GM19324 (cell line): ENCODE measurements around the gene KLLN.
A peak's percentile ranks its signal among the peaks of the same experiment; 100 is the strongest.
"Not testable (repeated sequence)": the region's sequence is repeated elsewhere in the genome, so short reads cannot be mapped to it uniquely, and the experiment has no call there.

Experiments used
- ATAC-seq: cut with Tn5 transposase; IDR thresholded peaks from one replicate; pipeline ENCODE4 v1.9.1; 2021; ENCODE audit warnings: mild to moderate bottlenecking, moderate library complexity; ENCODE audit not compliant: unreplicated experiment, low FRiP score

Gene KLLN

DNA sequence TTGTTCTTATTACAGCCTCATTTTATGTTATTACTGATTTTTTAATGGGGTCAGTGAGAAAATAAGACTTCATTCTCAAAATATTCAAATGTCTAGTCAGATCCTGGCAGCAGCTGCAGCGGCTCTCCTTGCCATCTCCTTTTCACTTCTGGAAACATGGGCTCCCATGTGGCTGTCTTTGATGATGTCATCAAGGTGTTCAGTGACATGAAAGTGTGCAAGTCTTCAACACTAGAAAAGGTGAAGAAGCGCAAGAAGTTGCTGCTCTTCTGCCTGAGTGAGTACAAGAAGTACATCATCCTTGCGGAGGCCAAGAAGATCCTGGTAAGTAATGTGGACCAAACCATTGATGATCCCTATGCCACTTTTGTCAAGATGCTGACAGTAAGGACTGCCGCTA lies 19.6 kb downstream of the KLLN start:
- ATAC-seq: no peak

DNA sequence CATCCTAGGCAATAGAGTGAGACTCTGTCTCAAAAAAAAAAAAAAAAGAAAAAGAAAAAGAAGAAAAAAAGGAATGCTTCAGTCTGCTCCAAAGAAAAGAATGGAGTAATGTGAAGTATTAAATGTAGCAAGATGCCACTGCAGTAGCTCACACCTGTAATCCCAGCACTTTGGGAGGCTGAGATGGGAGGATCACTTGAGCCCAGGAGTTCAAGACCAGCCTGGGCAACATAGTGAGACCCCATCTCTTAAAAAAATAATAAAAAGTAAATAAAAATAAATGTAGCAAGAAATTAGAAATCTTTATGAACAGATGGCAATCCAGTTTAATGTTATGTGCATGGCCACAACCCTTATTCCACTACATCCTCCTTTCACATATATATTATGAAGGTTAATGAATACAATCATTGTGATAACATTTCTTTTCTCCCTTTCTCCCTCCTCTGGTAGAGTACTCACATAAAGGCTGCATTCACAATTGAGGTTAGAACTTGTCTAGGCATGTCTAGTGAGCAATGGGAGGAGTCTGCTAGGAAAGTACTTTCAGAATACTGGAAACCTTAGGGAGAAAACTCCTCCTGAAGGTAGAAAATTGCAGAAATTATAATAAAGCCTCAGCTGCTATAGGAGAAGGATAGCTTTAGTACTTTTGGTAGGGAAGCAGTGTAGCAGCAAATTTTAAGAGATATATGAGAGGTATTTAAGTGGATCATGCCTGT lies 20.4 kb downstream of the KLLN start:
- no peak for ATAC-seq

DNA sequence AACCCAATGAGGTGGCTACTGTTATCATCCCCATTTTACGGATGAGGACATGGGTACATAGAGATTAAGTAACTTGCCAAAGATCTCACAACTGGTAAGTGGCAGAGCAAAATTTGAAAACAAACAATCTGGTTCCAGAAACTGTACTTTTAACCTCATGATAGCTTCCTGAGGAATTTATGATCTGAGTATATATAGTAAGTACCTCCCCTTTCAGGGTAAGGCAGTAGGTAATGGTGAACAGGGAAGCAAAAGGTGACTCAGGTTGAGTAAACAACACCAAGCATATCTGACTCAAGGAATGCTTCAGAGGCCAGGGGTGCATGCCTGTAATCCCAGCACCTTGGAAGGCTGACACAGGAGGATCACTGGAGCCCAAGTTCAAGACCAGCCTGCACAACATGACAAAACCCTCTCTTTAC lies 21.1 kb downstream of the KLLN start:
- no peak for ATAC-seq

DNA sequence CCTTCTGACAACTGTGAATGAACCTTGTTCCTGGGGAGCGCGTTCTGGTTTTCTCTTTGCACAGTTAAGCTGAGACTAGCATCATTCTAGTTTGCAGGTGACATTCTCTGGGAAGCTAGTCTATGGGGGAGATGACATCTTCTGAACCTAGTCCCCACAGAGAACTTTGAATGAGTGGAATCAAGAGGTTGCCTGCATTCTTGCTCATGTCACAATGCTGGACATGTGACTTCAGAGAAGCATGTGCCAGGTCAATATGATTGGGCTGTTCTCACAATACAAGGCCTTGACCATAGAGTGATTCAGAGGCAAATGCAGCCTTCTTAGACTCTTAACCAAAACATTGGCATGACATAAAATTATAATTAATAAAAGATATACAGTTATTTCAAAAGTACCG lies 22.1 kb downstream of the KLLN start:
- no peak for ATAC-seq

DNA sequence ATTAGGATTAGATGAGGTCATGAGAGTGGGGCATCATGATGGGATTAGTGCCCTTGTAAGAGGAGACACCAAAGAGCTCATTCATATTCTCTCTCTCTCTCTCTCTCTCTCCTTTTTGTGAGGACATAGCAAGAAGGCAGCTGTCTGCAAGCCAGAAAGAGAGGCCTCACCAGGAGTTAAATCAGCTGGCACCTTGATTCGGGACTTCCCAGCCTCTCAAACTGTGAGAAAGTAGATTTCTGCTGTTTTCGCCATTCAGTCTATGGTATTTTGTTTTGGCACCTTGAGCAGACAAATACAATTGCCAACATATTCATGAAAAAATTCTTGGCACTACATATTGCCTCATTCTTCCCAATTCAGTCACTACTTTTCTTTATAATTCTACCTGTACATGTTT lies 24.7 kb downstream of the KLLN start:
- ATAC-seq: no peak

DNA sequence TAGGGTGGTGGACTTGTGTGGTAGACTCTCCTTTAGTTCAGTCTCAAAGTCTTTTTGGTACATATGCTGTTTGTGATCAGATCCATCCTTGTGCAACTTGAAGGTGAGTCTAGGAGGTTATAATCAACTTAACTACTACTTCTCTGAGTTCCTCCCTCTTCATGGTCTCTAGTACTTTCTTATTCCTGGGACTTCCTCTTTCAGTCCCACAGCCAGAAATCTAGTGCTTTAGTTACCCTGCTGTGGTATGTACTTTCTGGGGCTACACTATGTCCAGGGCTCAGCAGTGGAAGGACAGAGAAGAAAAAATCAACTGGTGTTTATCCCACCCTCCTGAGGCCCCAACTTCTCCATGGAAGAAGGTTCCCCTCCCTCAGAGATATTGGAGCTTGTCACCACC lies 25.9 kb downstream of the KLLN start:
- no peak for ATAC-seq

DNA sequence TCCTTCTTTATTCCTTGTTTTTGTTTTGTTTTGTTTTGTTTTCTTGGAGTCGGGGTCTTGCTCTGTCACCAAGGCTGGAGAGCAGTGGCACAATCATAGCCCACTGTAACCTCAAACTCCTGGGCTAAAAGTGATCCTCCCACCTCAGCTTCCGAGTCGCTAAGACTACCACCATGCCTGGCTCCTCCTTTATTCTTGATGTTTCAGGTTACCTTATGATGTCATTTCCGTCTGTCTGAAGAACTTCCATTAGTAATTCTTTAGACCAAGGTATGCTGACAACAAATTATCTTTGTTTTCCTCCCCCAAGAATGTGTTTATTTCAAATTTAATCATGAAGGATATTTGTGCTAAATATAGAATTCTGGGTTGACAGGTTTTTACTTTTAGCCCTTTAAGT lies 27.2 kb downstream of the KLLN start:
- ATAC-seq: no peak

DNA sequence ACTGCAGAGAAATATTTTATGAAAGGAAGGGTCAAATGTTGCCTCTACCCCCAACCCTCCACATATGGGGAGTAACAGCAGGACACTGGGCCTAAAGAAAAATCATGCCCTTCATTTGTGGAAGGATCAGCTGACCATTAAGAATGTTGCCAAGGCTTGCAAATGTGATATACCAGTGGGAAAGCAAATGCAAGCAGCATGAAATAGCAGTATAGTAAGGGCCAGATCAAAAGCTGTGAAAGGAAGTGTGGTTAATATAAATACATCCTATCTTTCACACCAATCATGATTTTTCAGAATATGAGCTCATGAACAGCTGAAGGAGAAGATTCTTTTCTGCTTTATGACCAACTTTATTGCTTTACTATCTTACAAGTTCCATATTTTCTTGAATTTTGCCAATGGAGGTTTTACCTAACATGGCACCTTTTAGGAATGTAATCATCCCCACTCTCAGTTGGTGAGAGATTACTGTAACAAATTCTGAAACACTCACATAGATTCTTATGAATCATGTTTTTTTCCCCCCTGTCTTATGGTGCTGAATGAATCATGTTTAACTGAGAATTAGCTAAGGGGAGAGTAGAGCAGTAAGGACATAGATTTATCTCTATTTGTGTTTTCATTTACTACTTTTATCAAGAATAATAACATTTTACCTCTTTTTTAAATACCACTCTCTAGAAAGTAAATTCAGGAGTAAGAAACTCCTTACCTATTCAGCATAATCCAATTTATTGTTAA lies 33.2 kb downstream of the KLLN start:
- no peak for ATAC-seq

DNA sequence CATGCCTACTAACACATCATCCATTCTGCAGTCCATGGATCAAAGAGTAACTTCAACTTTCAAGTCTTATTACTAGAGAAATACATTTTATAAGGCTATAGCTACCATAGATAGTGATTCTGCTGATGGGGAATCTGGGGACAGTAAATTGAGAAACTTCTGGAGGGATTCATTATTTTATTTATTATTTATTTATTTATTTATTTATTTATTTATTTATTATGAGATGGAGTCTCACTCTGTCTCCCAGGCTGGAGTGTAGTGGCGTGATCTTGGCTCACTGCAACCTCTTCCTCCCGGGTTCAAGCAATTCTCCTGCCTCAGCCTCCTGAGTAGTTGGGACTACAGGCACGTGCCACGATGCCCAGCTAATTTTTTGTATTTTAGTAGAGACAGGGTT lies 34.3 kb downstream of the KLLN start:
- ATAC-seq: not testable (repeated sequence)

DNA sequence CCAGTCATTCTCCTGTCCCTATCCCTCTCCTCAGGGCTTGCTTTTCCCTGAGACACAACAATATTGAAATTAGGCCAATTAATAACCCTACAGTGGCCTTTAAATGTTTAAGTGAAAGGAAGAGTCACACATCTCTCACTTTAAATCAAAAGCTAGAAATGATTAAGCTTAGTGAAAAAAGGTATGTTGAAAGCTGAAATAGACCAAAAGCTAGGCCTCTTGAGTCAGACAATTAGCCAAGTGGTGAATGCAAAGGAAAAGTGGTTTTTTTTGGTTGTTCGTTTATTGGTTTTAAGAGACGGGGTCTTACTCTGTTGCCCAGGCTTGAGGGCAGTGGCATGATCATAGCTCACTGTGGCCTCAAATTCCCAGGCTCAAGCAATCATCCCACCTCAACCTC lies 35.7 kb downstream of the KLLN start:
- ATAC-seq: no peak

DNA sequence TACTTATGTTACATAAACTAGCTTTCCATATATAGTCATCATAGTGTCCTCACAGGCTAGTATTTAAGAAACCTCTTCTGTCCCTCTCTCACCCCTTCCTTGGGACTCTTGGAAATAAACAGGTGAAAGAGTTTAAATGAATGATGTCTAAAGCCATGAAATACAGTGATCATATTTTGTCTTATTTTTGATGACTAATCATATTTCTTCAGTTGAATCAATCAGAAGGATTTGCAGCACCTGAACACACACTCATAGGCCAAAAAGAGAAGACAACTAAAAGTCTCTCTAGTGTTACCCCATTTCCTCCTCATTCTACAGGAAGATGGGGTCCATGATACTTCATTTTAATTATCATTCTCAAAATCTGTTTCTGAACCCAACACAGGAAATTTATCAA lies 36.7 kb downstream of the KLLN start:
- ATAC-seq: no peak

DNA sequence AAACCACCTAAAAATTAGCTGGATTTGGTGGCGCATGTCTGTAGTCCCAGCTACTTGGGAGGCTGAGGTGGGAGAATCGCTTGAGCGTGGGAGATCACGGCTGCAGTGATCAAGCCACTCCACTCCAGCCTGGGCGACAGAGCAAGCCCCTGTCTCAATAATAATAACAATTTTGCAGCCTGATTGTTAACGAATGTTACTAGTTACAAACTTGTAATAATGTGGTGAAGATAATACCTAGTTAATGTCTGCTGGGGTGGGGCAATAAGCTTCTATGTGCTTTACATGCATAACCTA lies 44.1 kb downstream of the KLLN start:
- no peak for ATAC-seq

DNA sequence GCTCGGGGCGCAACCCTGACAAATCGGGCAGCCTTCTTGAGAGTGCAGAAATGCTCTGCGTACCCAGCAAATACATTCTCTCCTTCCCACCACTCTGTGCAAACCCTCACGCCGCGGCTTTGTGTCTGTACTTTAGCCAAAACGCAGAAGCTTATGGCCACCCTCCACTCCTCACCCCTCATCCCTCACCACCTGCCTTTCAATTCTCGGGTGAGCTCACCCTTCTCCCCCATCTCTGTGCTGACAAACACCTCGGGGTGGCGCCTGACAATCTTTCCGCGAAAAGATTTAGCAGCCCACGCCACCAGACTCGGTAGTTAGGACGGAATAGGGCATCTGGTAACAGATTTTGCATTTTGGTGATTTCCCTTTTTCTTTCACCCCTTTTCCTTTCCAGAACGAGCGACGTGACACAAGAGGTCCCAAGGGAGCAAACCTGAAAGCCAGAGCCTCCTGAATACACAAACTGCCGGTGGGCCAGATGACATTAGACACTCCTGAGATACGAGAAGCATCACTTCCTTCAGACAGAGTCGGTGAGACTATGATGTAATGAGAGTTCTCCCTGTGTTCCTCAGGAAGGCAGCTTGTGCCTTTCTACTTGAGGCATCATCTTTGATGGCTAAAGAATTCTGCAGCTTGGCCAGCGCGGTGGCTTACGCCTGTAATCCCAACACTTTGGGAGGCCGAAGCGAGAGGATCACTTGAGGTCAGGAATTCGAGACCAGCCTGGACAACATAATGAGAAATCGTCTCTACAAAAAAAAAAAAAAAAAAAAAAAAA lies 44.6 kb downstream of the KLLN start:
- ATAC-seq: peak; percentile 45

DNA sequence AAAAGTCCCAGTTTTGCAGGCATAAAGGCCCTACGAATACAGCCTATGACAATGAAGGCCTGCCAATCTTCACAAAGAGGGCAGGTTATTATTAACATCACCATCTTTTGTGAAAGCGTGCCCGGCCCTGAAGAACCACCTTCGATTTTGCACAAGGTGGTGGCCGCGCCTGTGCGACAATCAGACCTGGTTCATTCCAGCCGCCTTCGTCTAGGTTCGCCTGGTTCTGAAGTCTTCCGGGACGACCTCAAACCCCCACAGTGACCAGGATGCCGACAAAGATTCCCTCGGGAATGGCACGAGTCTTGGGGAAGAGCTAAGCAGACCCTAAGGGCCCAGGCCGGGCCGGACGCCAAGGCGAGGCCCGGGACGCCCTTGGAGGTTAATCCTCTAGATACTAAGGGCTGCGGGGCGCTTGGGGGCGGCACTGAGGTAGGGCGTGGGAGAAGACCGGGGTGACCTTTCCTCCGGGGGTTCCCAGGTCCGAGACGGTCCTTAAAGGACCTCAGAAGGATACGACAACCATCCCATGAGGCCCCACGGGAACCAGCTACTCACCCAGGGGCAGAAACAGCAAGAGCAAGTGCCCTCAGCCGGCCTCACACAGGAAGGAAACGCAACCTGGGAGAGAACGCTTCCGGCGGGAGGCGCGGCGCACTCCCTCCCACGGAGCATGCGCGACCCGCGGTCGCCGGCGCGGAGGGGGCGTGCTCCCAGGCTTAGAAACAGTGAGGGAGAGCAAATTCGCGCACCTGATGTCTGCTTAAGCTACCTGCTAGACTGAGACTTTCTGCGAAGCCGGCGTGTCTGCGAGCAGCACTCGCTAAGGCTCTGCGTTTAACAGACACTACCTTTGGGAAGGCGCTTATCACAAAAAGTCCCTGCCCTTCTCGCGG lies 45.5 kb downstream of the KLLN start, which contains the start of gene ATAD1:
Gene ATAD1 (minus strand): TSS at position 618 of the 896 bp plus-strand sequence. CDS start 3,627 bp downstream, outside the sequence.
- ATAC-seq: peak; percentile 85

DNA sequence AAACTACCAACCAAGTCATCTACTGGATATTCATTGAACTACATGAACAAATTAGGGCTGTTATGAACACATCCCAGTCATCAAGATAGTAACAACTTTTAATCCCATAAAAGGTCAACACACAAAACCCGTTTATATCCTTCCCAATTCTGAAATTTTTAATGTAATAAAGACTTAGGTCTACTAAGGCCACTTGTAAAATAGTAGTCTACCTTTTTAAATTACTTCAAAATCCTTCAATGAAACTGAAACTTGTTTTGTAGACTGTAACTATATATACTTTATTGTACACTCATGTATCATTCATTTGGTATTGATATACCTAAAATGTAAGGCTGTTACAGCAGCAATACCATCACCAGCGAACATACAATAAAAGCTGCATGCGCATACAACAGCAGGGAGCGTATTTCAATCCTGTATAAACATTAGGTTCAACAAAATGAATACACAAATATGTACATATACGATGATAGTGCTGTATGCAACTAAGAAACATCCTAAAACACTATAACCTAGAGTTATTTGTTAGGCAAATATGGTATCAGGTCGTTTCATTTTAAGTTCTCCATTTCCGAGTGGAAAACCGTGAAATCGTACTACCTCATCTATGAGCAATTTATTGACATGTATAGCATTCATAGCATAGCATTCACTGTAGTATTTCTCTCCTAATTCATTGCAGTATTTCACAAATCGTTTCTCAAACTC lies 46.3 kb downstream of the KLLN start:
- ATAC-seq: no peak

DNA sequence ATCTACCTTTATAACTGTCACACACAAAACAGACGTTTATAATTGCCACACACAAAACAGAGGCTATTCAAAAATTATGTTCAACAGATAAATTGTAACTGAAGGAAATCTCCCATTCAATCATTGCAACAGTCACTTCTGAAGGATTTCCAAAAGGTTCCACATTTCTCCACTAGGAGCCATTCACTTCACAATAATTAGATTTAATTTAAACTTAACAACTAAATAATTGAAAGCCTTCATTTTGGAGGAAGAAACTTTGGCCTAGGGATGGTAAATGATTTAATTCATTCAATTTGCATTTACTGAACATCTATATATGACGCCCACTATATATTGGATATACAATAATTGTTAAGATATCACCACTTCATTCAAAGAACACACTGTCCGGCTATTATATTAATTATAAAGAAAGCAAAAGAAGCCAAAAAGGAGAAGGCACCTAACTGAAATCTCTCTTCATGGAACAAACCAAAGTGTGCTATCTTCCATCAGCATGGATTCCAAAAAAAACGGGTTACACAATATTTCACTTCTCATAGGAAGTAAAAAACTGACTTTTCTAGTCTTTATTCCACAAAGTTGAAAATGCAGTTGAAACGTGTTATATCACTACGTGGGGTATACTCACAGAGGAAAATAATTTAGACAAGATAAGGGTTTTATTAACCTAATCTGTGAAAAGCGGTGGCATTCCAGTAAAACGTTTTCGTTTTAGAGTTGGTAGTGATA lies 47.0 kb downstream of the KLLN start:
- ATAC-seq: no peak
